OCI-LY7 (cell line): ENCODE data around the gene MTHFR. TPM values are rescaled to one million over a fixed set of nuclear protein-coding genes. Genes with fewer than 3 reads are reported as not detected.

ENCODE experiments used
- BruUV-seq: library from RNA; stranded (reverse); fragments of 400-500 nt; replicated peaks from 2 replicates; lab custom pipeline; 2021; lab: Mats Ljungman, UMichigan
- CTCF ChIA-PET: fragments of 300-600 bp; sonication (Branson Sonifier 250); formaldehyde crosslinking; loops from one replicate; lab custom pipeline; 2022; ENCODE audit warnings: antibody characterized with exemption; ENCODE audit not compliant: unreplicated experiment; lab: Charles Lee
- POLR2A ChIA-PET: fragments of 300-600 bp; sonication (Branson Sonifier 250); formaldehyde crosslinking; loops from one replicate; lab custom pipeline; 2022; ENCODE audit warnings: antibody characterized with exemption; lab: Charles Lee
- DNase-seq: peaks from one replicate; pipeline ENCODE4 v3.0.0-alpha.2; 2015; ENCODE audit warnings: low spot score
- H2AFZ ChIP-seq: fragments of 200-600 bp; sonication (generic), shearing (Covaris generic); 2 replicates; pipeline ENCODE4 v1.6.1; 2014; ENCODE audit warnings: mild to moderate bottlenecking, antibody characterized with exemption, low read length, moderate library complexity
- H3K27ac ChIP-seq: fragments of 200-600 bp; sonication (generic); 2 replicates; pipeline ENCODE4 v1.5.1; 2014; ENCODE audit warnings: mixed run types, low read depth, mild to moderate bottlenecking, moderate library complexity, low read length, inconsistent platforms; ENCODE audit not compliant: poor library complexity, severe bottlenecking
- H3K36me3 ChIP-seq: fragments of 200-600 bp; sonication (generic); 2 replicates; pipeline ENCODE4 v1.6.1; 2014; ENCODE audit warnings: mild to moderate bottlenecking, antibody characterized with exemption, low read length, moderate library complexity, mixed read lengths; ENCODE audit not compliant: insufficient read depth
- H3K4me1 ChIP-seq: fragments of 200-600 bp; sonication (generic); 2 replicates; pipeline ENCODE4 v1.5.1; 2014; ENCODE audit warnings: mild to moderate bottlenecking, low read length; ENCODE audit not compliant: insufficient read depth, poor library complexity, severe bottlenecking
- H3K4me2 ChIP-seq: fragments of 200-600 bp; sonication (generic); 2 replicates; pipeline ENCODE4 v1.6.1; 2014; ENCODE audit warnings: mild to moderate bottlenecking, low read length
- H3K4me3 ChIP-seq: fragments of 200-600 bp; sonication (generic); 2 replicates; pipeline ENCODE4 v1.5.1; 2014; ENCODE audit warnings: mild to moderate bottlenecking, low read depth, low read length; ENCODE audit not compliant: poor library complexity, severe bottlenecking
- H3K79me2 ChIP-seq: fragments of 200-600 bp; sonication (generic); 2 replicates; pipeline ENCODE4 v1.6.1; 2016; ENCODE audit warnings: low read depth, mild to moderate bottlenecking, low read length, moderate library complexity, mixed read lengths; ENCODE audit not compliant: insufficient read depth
- H3K9me2 ChIP-seq: fragments of 200-600 bp; sonication (generic); 2 replicates; pipeline ENCODE4 v1.6.1; 2016; ENCODE audit warnings: mild to moderate bottlenecking, low read length, mixed read lengths; ENCODE audit not compliant: insufficient read depth
- H3K9me3 ChIP-seq: fragments of 200-600 bp; sonication (generic); 2 replicates; pipeline ENCODE4 v1.6.1; 2014; ENCODE audit warnings: mild to moderate bottlenecking, mixed run types, low read length, mixed read lengths
- H4K20me1 ChIP-seq: fragments of 200-600 bp; sonication (generic); 2 replicates; pipeline ENCODE4 v1.6.1; 2014; ENCODE audit warnings: mild to moderate bottlenecking, antibody characterized with exemption, low read length, moderate library complexity, mixed read lengths; ENCODE audit not compliant: insufficient read depth
- CTCF ChIP-seq: fragments of 200-600 bp; sonication (generic); conservative IDR thresholded peaks from 2 replicates; pipeline ENCODE4 v1.5.1; 2014; ENCODE audit warnings: mild to moderate bottlenecking, antibody characterized with exemption, low read length, moderate library complexity, mixed read lengths
- EZH2phosphoT487 ChIP-seq: fragments of 200-600 bp; sonication (generic); IDR thresholded peaks from 2 replicates; pipeline ENCODE4 v1.6.1; 2018; ENCODE audit warnings: low read depth, borderline replicate concordance, mild to moderate bottlenecking, mixed run types, antibody characterized with exemption, low read length, moderate library complexity, mixed read lengths
- intact Hi-C: fragments of 100-400 bp; cut with micrococcal nuclease; formaldehyde crosslinking; loops from one replicate; pipeline ENCODE4 v1.10.0; 2022; ENCODE audit not compliant: unreplicated experiment
- total RNA-seq, 2 experiments: library from RNA; depleted of rRNA in 1 of 2; stranded (reverse); fragments of >200 nt in 1 of 2; shearing (Covaris generic) in 1 of 2; gene quantifications; 2 replicates each; pipeline ENCODE4 v1.2.3, GENCODE V29; 2014 to 2022

The MTHFR gene
- total RNA-seq, 2 experiments from 2014 or later = 31.6 to 54.6 TPM

GRCh38 chr1:11780380-11781147 is 25.2 kb downstream of the MTHFR start:
- ChIA-PET POLR2A (interaction anchor here (0.5 to 0.6 kb wide), 2 partner anchors 16 to 103 kb away, joined by 3 read pairs; no protein-coding TSS in a partner anchor), CTCF (no interaction called here)
- no peaks in the 10 kb centered on the region for H4K20me1 ChIP-seq
- H2AFZ ChIP-seq = no peak overlapping the region
- DNase-seq = no peak
- no peaks in the 10 kb centered on the region for H3K9me2 ChIP-seq
- no peaks in the 10 kb centered on the region for H3K79me2 ChIP-seq
- peaks cover 22% of the 10 kb centered on the region for H3K4me1 ChIP-seq
- BruUV-seq = no TSS peak
- H3K36me3 ChIP-seq = no peaks in the 10 kb centered on the region
- TF ChIP-seq CTCF (no peak), EZH2phosphoT487 (no peak)
- no peak overlapping the region for H3K4me2 ChIP-seq
- H3K27ac ChIP-seq = no peak overlapping the region
- intact Hi-C loops = no loop called here
- no peak overlapping the region for H3K4me3 ChIP-seq
- H3K9me3 ChIP-seq = no peaks in the 10 kb centered on the region

- Histone ChIP-seq H3K9me2 (no peaks in the 10 kb centered on the region), H3K79me2 (no peaks in the 10 kb centered on the region), H3K4me3 (no peak overlapping the region), H4K20me1 (no peaks in the 10 kb centered on the region), H2AFZ (no peak overlapping the region), H3K36me3 (no peaks in the 10 kb centered on the region), H3K9me3 (no peaks in the 10 kb centered on the region), H3K4me2 (no peak overlapping the region), H3K27ac (no peak overlapping the region), H3K4me1 (peaks cover 15% of the 10 kb centered on the region)
- ChIA-PET POLR2A (interaction anchor here (0.5 kb wide), 1 partner anchor 17 kb away, joined by 3 read pairs; no protein-coding TSS in a partner anchor), CTCF (no interaction called here)
- intact Hi-C loops = no loop called here
- DNase-seq = no peak
- TF ChIP-seq EZH2phosphoT487 = no peak
- no peak for TF ChIP-seq CTCF
- no TSS peak for BruUV-seq
Measured at GRCh38 chr1:11779715-11780379, 25.9 kb downstream of the MTHFR start.
